ENCODE measurements around the gene C1QTNF3. TPM values are rescaled to one million over a fixed set of nuclear protein-coding genes. Genes with fewer than 3 reads are reported as not detected.

C1QTNF3 gene
- total and polyA plus RNA-seq, 12 donors, result 0.42 to 13.0 (median 1.9) TPM

- no peak for DNase-seq
- WGBS, 4 donors, result 75 to 88% (median 85%) methylated on average over 3 of the region's 3 CpGs
- Histone ChIP-seq H3K27me3 (no peaks in the 10 kb centered on the region), H3K4me1 (replicated peaks in 1 of 2) (no peaks in the 10 kb centered on the region), H3K9me3 (replicated peaks in 1 of 3) (no peaks in the 10 kb centered on the region), H3K27ac (no peak overlapping the region), H3K36me3 (replicated peaks in 1 of 2) (no peaks in the 10 kb centered on the region), H3K4me3 (no peak overlapping the region)
- TF ChIP-seq POLR2A (IDR thresholded peaks at IDR 0.05) (no peak), CTCF (IDR thresholded peaks at IDR 0.05) (no peak)
- intact Hi-C loops (cut with DNase I), result no loop called here
Observed at GRCh38 chr5:34055667-34056066, 12.7 kb upstream of the C1QTNF3 start.

- TF ChIP-seq POLR2A (IDR thresholded peaks at IDR 0.05) (no peak), CTCF (IDR thresholded peaks at IDR 0.05) (no peak)
- no peak for DNase-seq
- Histone ChIP-seq H3K27me3 (no peaks in the 10 kb centered on the region), H3K4me3 (no peak overlapping the region), H3K9me3 (replicated peaks in 1 of 3) (no peaks in the 10 kb centered on the region), H3K4me1 (replicated peaks in 1 of 2) (no peaks in the 10 kb centered on the region), H3K27ac (no peak overlapping the region), H3K36me3 (replicated peaks in 1 of 2) (no peaks in the 10 kb centered on the region)
- intact Hi-C loops (cut with DNase I), result no loop called here
- WGBS, 4 donors, result 87 to 100% (median 93%) methylated on average over 1 of the region's 1 CpG
Observed at GRCh38 chr5:34054400-34054729, 11.4 kb upstream of the C1QTNF3 start.

GRCh38 chr5:34053571-34054399 lies 10.8 kb upstream of the C1QTNF3 start:
- no peaks in the 10 kb centered on the region for H3K9me3 ChIP-seq (replicated peaks in 1 of 3)
- H3K27ac ChIP-seq, result no peak overlapping the region
- H3K36me3 ChIP-seq (replicated peaks in 1 of 2), result no peaks in the 10 kb centered on the region
- no peak for TF ChIP-seq CTCF (IDR thresholded peaks at IDR 0.05)
- intact Hi-C loops (cut with DNase I), result no loop called here
- DNase-seq, result no peak
- H3K4me3 ChIP-seq, result no peak overlapping the region
- no peaks in the 10 kb centered on the region for H3K4me1 ChIP-seq (replicated peaks in 1 of 2)
- 69 to 83% (median 79%) methylated on average over 5 of the region's 5 CpGs for whole genome bisulfite sequencing, 4 donors
- no peaks in the 10 kb centered on the region for H3K27me3 ChIP-seq

GRCh38 chr5:34053133-34053532 lies 10.1 kb upstream of the C1QTNF3 start:
- TF ChIP-seq CTCF (IDR thresholded peaks at IDR 0.05) (no peak), POLR2A (IDR thresholded peaks at IDR 0.05) (no peak)
- 35 to 86% (median 60%) methylated on average over 2 of the region's 2 CpGs for WGBS, 4 donors
- H3K9me3 ChIP-seq (replicated peaks in 1 of 3), result no peaks in the 10 kb centered on the region
- no peaks in the 10 kb centered on the region for H3K4me1 ChIP-seq (replicated peaks in 1 of 2)
- no peaks in the 10 kb centered on the region for H3K36me3 ChIP-seq (replicated peaks in 1 of 2)
- H3K27me3 ChIP-seq, result no peaks in the 10 kb centered on the region
- no peak overlapping the region for H3K27ac ChIP-seq
- no peak for DNase-seq
- H3K4me3 ChIP-seq, result no peak overlapping the region
- intact Hi-C loops (cut with DNase I), result no loop called here
